MM.1S (cell line): Measurements from ENCODE around the gene UNKL.

ENCODE experiments used
- DNase-seq: peaks from one replicate; pipeline ENCODE4 v3.0.0-alpha.2; 2015
- H2AFZ ChIP-seq: fragments of 300-600 bp; sonication (generic); 2 replicates; pipeline ENCODE4 v1.6.0; 2016; ENCODE audit warnings: antibody characterized with exemption, low read length
- H3F3A ChIP-seq: fragments of 300-600 bp; sonication (generic); 2 replicates; pipeline ENCODE4 v1.6.1; 2016; ENCODE audit warnings: mild to moderate bottlenecking, antibody characterized with exemption, low read length, moderate library complexity, mixed read lengths; ENCODE audit not compliant: insufficient read depth
- H3K27ac ChIP-seq: fragments of 300-600 bp; sonication (generic); 2 replicates; pipeline ENCODE4 v1.5.1; 2016; ENCODE audit warnings: mild to moderate bottlenecking, low read length
- H3K27me3 ChIP-seq: fragments of 300-600 bp; sonication (generic); replicated peaks from 2 replicates; pipeline ENCODE4 v1.6.0; 2016; ENCODE audit warnings: low read length; ENCODE audit not compliant: insufficient read depth
- H3K36me3 ChIP-seq: fragments of 300-600 bp; sonication (generic); replicated peaks from 2 replicates; pipeline ENCODE4 v1.6.1; 2016; ENCODE audit warnings: mild to moderate bottlenecking, low read length, mixed read lengths; ENCODE audit not compliant: insufficient read depth
- H3K4me1 ChIP-seq: fragments of 300-600 bp; sonication (generic); 2 replicates; pipeline ENCODE4 v1.6.1; 2016; ENCODE audit warnings: low read length, mixed read lengths
- H3K4me2 ChIP-seq: fragments of 300-600 bp; sonication (generic); 2 replicates; pipeline ENCODE4 v1.6.0; 2016; ENCODE audit warnings: low read depth, low read length
- H3K4me3 ChIP-seq: fragments of 300-600 bp; sonication (generic); 2 replicates; pipeline ENCODE4 v1.5.1; 2016; ENCODE audit warnings: low read length, mixed read lengths
- H3K79me2 ChIP-seq: fragments of 300-600 bp; sonication (generic); 2 replicates; pipeline ENCODE4 v1.6.1; 2016; ENCODE audit warnings: mixed run types, low read length, mixed read lengths
- H3K9ac ChIP-seq: fragments of 300-600 bp; sonication (generic); 2 replicates; pipeline ENCODE4 v1.6.1; 2016; ENCODE audit warnings: low read length, mixed read lengths
- H3K9me2 ChIP-seq: fragments of 300-600 bp; sonication (generic); replicated peaks from 2 replicates; pipeline ENCODE4 v1.6.1; 2016; ENCODE audit warnings: mild to moderate bottlenecking, low read length, mixed read lengths; ENCODE audit not compliant: insufficient read depth
- H3K9me3 ChIP-seq: fragments of 300-600 bp; sonication (generic); replicated peaks from 2 replicates; pipeline ENCODE4 v1.6.1; 2016; ENCODE audit warnings: mild to moderate bottlenecking, low read length, mixed read lengths; ENCODE audit not compliant: insufficient read depth
- H4K20me1 ChIP-seq: fragments of 300-600 bp; sonication (generic); 2 replicates; pipeline ENCODE4 v1.6.1; 2016; ENCODE audit warnings: mild to moderate bottlenecking, low read length, moderate library complexity, mixed read lengths; ENCODE audit not compliant: insufficient read depth
- CTCF ChIP-seq: fragments of 300-600 bp; sonication (generic); IDR thresholded peaks from 2 replicates; pipeline ENCODE4 v1.5.1; 2016; ENCODE audit warnings: antibody characterized with exemption, low read length, mixed read lengths
- EZH2 ChIP-seq: fragments of 300-600 bp; sonication (generic); optimal IDR thresholded peaks from 2 replicates; pipeline ENCODE3; 2017; ENCODE audit warnings: low read depth, mild to moderate bottlenecking, antibody characterized with exemption, low read length, mixed read lengths
- EZH2phosphoT487 ChIP-seq: fragments of 300-600 bp; sonication (generic); IDR thresholded peaks from 2 replicates; pipeline ENCODE4 v1.6.1; 2018; ENCODE audit warnings: antibody characterized with exemption, low read length

The UNKL gene

GRCh38 chr16:1342526-1343427 is 71.7 kb downstream of the UNKL start:
- Histone ChIP-seq H2AFZ (peak overlapping the region; percentile 81), H3K4me2 (peak overlapping the region; percentile 98)

GRCh38 chr16:1341495-1342420 is 72.7 kb downstream of the UNKL start:
- Histone ChIP-seq H3K79me2 (no peaks in the 10 kb centered on the region), H3K4me2 (peak overlapping the region; percentile 87), H3K9ac (peak overlapping the region; percentile 0; the same call in 1 of the 2 replicates), H3K27me3 (peaks cover 22% of the 10 kb centered on the region), H3K9me2 (no peaks in the 10 kb centered on the region), H3K4me3 (peak overlapping the region; percentile 52; the same call in 1 of the 2 replicates), H3K36me3 (no peaks in the 10 kb centered on the region), H4K20me1 (no peaks in the 10 kb centered on the region), H3F3A (no peaks in the 10 kb centered on the region), H2AFZ (0 out of 2 replicates have a peak overlapping the region, but pooled peaks have one; percentile 67), H3K27ac (no peak overlapping the region), H3K4me1 (peaks cover 7% of the 10 kb centered on the region), H3K9me3 (no peaks in the 10 kb centered on the region)
- DNase-seq: no peak
- TF ChIP-seq EZH2phosphoT487: no peak
- no peak for TF ChIP-seq CTCF
- TF ChIP-seq EZH2: no peak

More at GRCh38 chr16:1342526-1343427, 71.7 kb downstream of the UNKL start:
- H3K79me2 ChIP-seq: no peaks in the 10 kb centered on the region
- peak overlapping the region; percentile 62 for H3K4me3 ChIP-seq
- H3K27ac ChIP-seq: no peak overlapping the region
- no peaks in the 10 kb centered on the region for H3K36me3 ChIP-seq
- H3K9me3 ChIP-seq: no peaks in the 10 kb centered on the region
- H3K4me1 ChIP-seq: peaks cover 7% of the 10 kb centered on the region
- H3F3A ChIP-seq: no peaks in the 10 kb centered on the region
- H3K9ac ChIP-seq: peak overlapping the region; percentile 35; the same call in 1 of the 2 replicates
- peaks cover 12% of the 10 kb centered on the region for H3K27me3 ChIP-seq
- H4K20me1 ChIP-seq: no peaks in the 10 kb centered on the region
- DNase-seq: peak; percentile 98
- no peak for TF ChIP-seq EZH2phosphoT487
- no peak for TF ChIP-seq EZH2
- no peak for TF ChIP-seq CTCF
- H3K9me2 ChIP-seq: no peaks in the 10 kb centered on the region

- no peaks in the 10 kb centered on the region for H3F3A ChIP-seq
- no peak overlapping the region for H3K4me2 ChIP-seq
- H4K20me1 ChIP-seq: no peaks in the 10 kb centered on the region
- no peak for TF ChIP-seq EZH2
- TF ChIP-seq CTCF: no peak
- no peak for TF ChIP-seq EZH2phosphoT487
- no peak overlapping the region for H3K4me3 ChIP-seq
- H3K4me1 ChIP-seq: peaks cover 7% of the 10 kb centered on the region
- H3K9me3 ChIP-seq: no peaks in the 10 kb centered on the region
- H3K9ac ChIP-seq: no peak overlapping the region
- no peaks in the 10 kb centered on the region for H3K9me2 ChIP-seq
- no peak overlapping the region for H3K27ac ChIP-seq
- H3K27me3 ChIP-seq: peaks cover 30% of the 10 kb centered on the region
- no peak overlapping the region for H2AFZ ChIP-seq
- no peaks in the 10 kb centered on the region for H3K79me2 ChIP-seq
- DNase-seq: no peak
- no peaks in the 10 kb centered on the region for H3K36me3 ChIP-seq
These were observed 73.6 kb downstream of the UNKL start for GRCh38 chr16:1340730-1341494.
